Mucosa of rectum (tissue), 2 donors: ENCODE measurements around the gene DNAH11.

ENCODE experiments used
- H3K27ac ChIP-seq, 2 donors: one replicate each; pipeline ENCODE4 v1.7.0; 2013; ENCODE audit warnings: inconsistent platforms in 2 of 2, low read depth in 2 of 2, low read length in 2 of 2
- H3K27me3 ChIP-seq, 2 donors: one replicate each; pipeline ENCODE4 v1.7.0; 2013; ENCODE audit warnings: low read length in 2 of 2; ENCODE audit not compliant: control insufficient read depth in 2 of 2, insufficient read depth in 2 of 2
- H3K36me3 ChIP-seq, 2 donors: one replicate each; pipeline ENCODE4 v1.7.0; 2013; ENCODE audit warnings: low read length in 2 of 2; ENCODE audit not compliant: control insufficient read depth in 2 of 2, insufficient read depth in 2 of 2
- H3K4me1 ChIP-seq, 2 donors: one replicate each; pipeline ENCODE4 v1.7.0; 2013; ENCODE audit warnings: low read length in 2 of 2, mild to moderate bottlenecking in 1 of 2; ENCODE audit not compliant: control insufficient read depth in 2 of 2, insufficient read depth in 2 of 2
- H3K4me3 ChIP-seq, 2 donors: one replicate each; pipeline ENCODE4 v1.7.0; 2013; ENCODE audit warnings: low read length in 2 of 2
- H3K9ac ChIP-seq, 2 donors: one replicate each; pipeline ENCODE4 v1.7.0; 2013; ENCODE audit warnings: low read length in 2 of 2, low read depth in 1 of 2, mild to moderate bottlenecking in 1 of 2
- H3K9me3 ChIP-seq, 2 donors: one replicate each; pipeline ENCODE4 v1.7.0; 2013; ENCODE audit warnings: low read length in 2 of 2; ENCODE audit not compliant: control insufficient read depth in 2 of 2
- donor health status: healthy.
- donor health status: Normal muscosa, but diverticular disease.

The DNAH11 gene

GRCh38 chr7:21617513-21617912 is 74.7 kb downstream of the DNAH11 start:
- Histone ChIP-seq H3K9ac (no peak overlapping the region), H3K9me3 (no peaks in the 10 kb centered on the region), H3K4me3 (no peak overlapping the region), H3K27ac (no peak overlapping the region), H3K4me1 (no peaks in the 10 kb centered on the region), H3K36me3 (no peaks in the 10 kb centered on the region), H3K27me3 (no peaks in the 10 kb centered on the region)

- Histone ChIP-seq H3K36me3 (no peaks in the 10 kb centered on the region), H3K27me3 (no peaks in the 10 kb centered on the region), H3K9ac (no peak overlapping the region), H3K9me3 (no peaks in the 10 kb centered on the region), H3K27ac (no peak overlapping the region), H3K4me3 (no peak overlapping the region), H3K4me1 (no peaks in the 10 kb centered on the region)
Observed at GRCh38 chr7:21617916-21618390, 75.1 kb downstream of the DNAH11 start.

GRCh38 chr7:21618706-21619105 is 75.9 kb downstream of the DNAH11 start:
- Histone ChIP-seq H3K9ac (no peak overlapping the region), H3K4me1 (no peaks in the 10 kb centered on the region), H3K27ac (no peak overlapping the region)

GRCh38 chr7:21620054-21620453 is 77.2 kb downstream of the DNAH11 start:
- Histone ChIP-seq H3K4me1 (no peaks in the 10 kb centered on the region), H3K9me3 (no peaks in the 10 kb centered on the region), H3K27ac (no peak overlapping the region), H3K27me3 (no peaks in the 10 kb centered on the region), H3K4me3 (no peak overlapping the region), H3K36me3 (no peaks in the 10 kb centered on the region), H3K9ac (no peak overlapping the region)

More at GRCh38 chr7:21618706-21619105, 75.9 kb downstream of the DNAH11 start:
- H3K9me3 ChIP-seq = no peaks in the 10 kb centered on the region
- H3K27me3 ChIP-seq = no peaks in the 10 kb centered on the region
- no peaks in the 10 kb centered on the region for H3K36me3 ChIP-seq
- no peak overlapping the region for H3K4me3 ChIP-seq

- Histone ChIP-seq H3K27me3 (no peaks in the 10 kb centered on the region), H3K9ac (no peak overlapping the region)
Observed at GRCh38 chr7:21624320-21624719, 81.5 kb downstream of the DNAH11 start.

GRCh38 chr7:21636694-21637093 is 93.9 kb downstream of the DNAH11 start:
- Histone ChIP-seq H3K9me3 (no peaks in the 10 kb centered on the region), H3K4me3 (no peak overlapping the region), H3K27ac (no peak overlapping the region)

More at GRCh38 chr7:21624320-21624719, 81.5 kb downstream of the DNAH11 start:
- H3K4me1 ChIP-seq = no peaks in the 10 kb centered on the region
- no peaks in the 10 kb centered on the region for H3K36me3 ChIP-seq
- H3K9me3 ChIP-seq = no peaks in the 10 kb centered on the region
- no peak overlapping the region for H3K27ac ChIP-seq
- no peak overlapping the region for H3K4me3 ChIP-seq

GRCh38 chr7:21639206-21639868 is 96.5 kb downstream of the DNAH11 start:
- H3K9ac ChIP-seq = no peak overlapping the region
- no peaks in the 10 kb centered on the region for H3K36me3 ChIP-seq
- H3K4me3 ChIP-seq = no peak overlapping the region
- peaks cover 0 to 2% of the 10 kb centered on the region in 2 donors for H3K27me3 ChIP-seq
- H3K27ac ChIP-seq = no peak overlapping the region
- H3K9me3 ChIP-seq = no peaks in the 10 kb centered on the region
- no peaks in the 10 kb centered on the region for H3K4me1 ChIP-seq

More at GRCh38 chr7:21636694-21637093, 93.9 kb downstream of the DNAH11 start:
- Histone ChIP-seq H3K9ac (no peak overlapping the region), H3K4me1 (no peaks in the 10 kb centered on the region), H3K27me3 (no peaks in the 10 kb centered on the region), H3K36me3 (no peaks in the 10 kb centered on the region)

GRCh38 chr7:21640105-21640504 is 97.3 kb downstream of the DNAH11 start:
- Histone ChIP-seq H3K4me3 (no peak overlapping the region), H3K4me1 (no peaks in the 10 kb centered on the region), H3K27ac (no peak overlapping the region), H3K27me3 (peaks cover 0 to 2% of the 10 kb centered on the region in 2 donors), H3K9me3 (no peaks in the 10 kb centered on the region), H3K9ac (no peak overlapping the region), H3K36me3 (no peaks in the 10 kb centered on the region)

GRCh38 chr7:21641546-21641945 is 98.7 kb downstream of the DNAH11 start:
- Histone ChIP-seq H3K9ac (no peak overlapping the region), H3K9me3 (no peaks in the 10 kb centered on the region), H3K36me3 (no peaks in the 10 kb centered on the region), H3K4me3 (no peak overlapping the region), H3K27me3 (peaks cover 0 to 2% of the 10 kb centered on the region in 2 donors), H3K4me1 (no peaks in the 10 kb centered on the region), H3K27ac (no peak overlapping the region)

GRCh38 chr7:21642422-21642821 is 99.6 kb downstream of the DNAH11 start:
- Histone ChIP-seq H3K27ac (no peak overlapping the region), H3K36me3 (no peaks in the 10 kb centered on the region), H3K9ac (no peak overlapping the region), H3K4me3 (no peak overlapping the region), H3K9me3 (no peaks in the 10 kb centered on the region), H3K4me1 (no peaks in the 10 kb centered on the region), H3K27me3 (peaks cover 0 to 2% of the 10 kb centered on the region in 2 donors)
